ENCODE results near the gene BGN.

Gene BGN

GRCh38 chrX:153557618-153558355, 63.0 kb downstream of the BGN start:
- DNase-seq (ENCODE audit: low read depth): no peak

More at GRCh38 chrX:153557618-153558355, 63.0 kb downstream of the BGN start:
- no peak overlapping the region for H3K4me3 ChIP-seq (ENCODE audit: low read depth, low read length)
- no peak for TF ChIP-seq CTCF (IDR thresholded peaks at IDR 0.05; ENCODE audit: insufficient read depth, low read depth, low read length, missing control alignments)

Data from GM12865 (cell line).